GM12891 (cell line): ENCODE data around the gene ARFGEF3.

ENCODE experiments used
- PAX5 ChIP-seq: IDR thresholded peaks from 2 replicates; pipeline ENCODE4 v1.6.1; 2011; ENCODE audit warnings: low read length, moderate library complexity, mild to moderate bottlenecking; ENCODE audit not compliant: insufficient read depth, severe bottlenecking
- POLR2A ChIP-seq: IDR thresholded peaks from 2 replicates; pipeline ENCODE4 v1.6.1; 2011; ENCODE audit warnings: low read depth, low read length, control low read depth
- POLR2AphosphoS5 ChIP-seq: IDR thresholded peaks from 2 replicates; pipeline ENCODE4 v1.6.1; 2011; ENCODE audit warnings: low read depth, low read length, control low read depth
- SPI1 ChIP-seq: IDR thresholded peaks from 2 replicates; pipeline ENCODE4 v1.6.1; 2011; ENCODE audit warnings: low read depth, low read length, control low read depth
- TAF1 ChIP-seq: IDR thresholded peaks from 2 replicates; pipeline ENCODE4 v1.6.1; 2011; ENCODE audit warnings: low read depth, low read length, control low read depth

GRCh38 chr6:138377042-138377441 is 215.3 kb downstream of the ARFGEF3 start:
- TF ChIP-seq POLR2A (no peak), SPI1 (no peak), POLR2AphosphoS5 (no peak), TAF1 (no peak), PAX5 (no peak)
